Sigmoid colon (tissue), 7 donors: ENCODE data around the gene CD300A. TPM values are rescaled to one million over a fixed set of nuclear protein-coding genes. Genes with fewer than 3 reads are reported as not detected.

ENCODE experiments used
- DNase-seq: peaks from one replicate; pipeline ENCODE4 v3.0.0-alpha.2; 2019
- H3K27ac ChIP-seq, 4 donors: fragments of 200-600 bp; sonication (generic); one replicate each; pipeline ENCODE4 v1.5.1; 2016 to 2019; ENCODE audit warnings: mild to moderate bottlenecking in 1 of 4
- H3K27me3 ChIP-seq, 3 donors: fragments of 200-600 bp; sonication (generic); one replicate each; pipeline ENCODE4 v1.5.1; 2019; ENCODE audit warnings: mild to moderate bottlenecking in 1 of 3
- H3K36me3 ChIP-seq, 4 donors: fragments of 200-600 bp; sonication (generic); one replicate each; pipeline ENCODE4 v1.5.1; 2016 to 2019
- H3K4me1 ChIP-seq, 4 donors: fragments of 200-600 bp; sonication (generic); one replicate each; pipeline ENCODE4 v1.5.1; 2017 to 2019
- H3K4me3 ChIP-seq, 4 donors: fragments of 200-600 bp; sonication (generic); one replicate each; pipeline ENCODE4 v1.5.1; 2017 to 2019; ENCODE audit warnings: mild to moderate bottlenecking in 2 of 4, moderate library complexity in 1 of 4
- H3K9me3 ChIP-seq, 4 donors: fragments of 200-600 bp in 3 of 4; sonication (generic) in 3 of 4; one replicate each; pipeline versions ENCODE4 v1.5.1 to v1.6.1; 2013 to 2019
- EP300 ChIP-seq, 4 donors: sonication (generic); formaldehyde crosslinking; IDR thresholded peaks; one replicate each; pipeline ENCODE4 v1.6.1; 2017; ENCODE audit warnings: antibody characterized with exemption in 4 of 4
- POLR2A ChIP-seq, 2 donors: fragments of 450-650 bp; IDR thresholded peaks; one replicate each; pipeline ENCODE4 v1.6.1; 2016; ENCODE audit warnings: antibody characterized with exemption in 2 of 2, mild to moderate bottlenecking in 2 of 2, moderate library complexity in 2 of 2
- POLR2AphosphoS5 ChIP-seq, 4 donors: sonication (generic); formaldehyde crosslinking; IDR thresholded peaks; one replicate each; pipeline ENCODE4 v1.6.1; 2017; ENCODE audit warnings: antibody characterized with exemption in 4 of 4
- WGBS, 2 donors: extraction: QIAGEN DNeasy Blood & Tissue Kit; methylation state at CpG; one replicate each; pipeline ENCODE4 v1.1.7; 2013; 5-methylcytosine and 5-hydroxymethylcytosine counted together
- intact Hi-C: fragments of 100-400 bp; cut with DNase I; formaldehyde crosslinking; loops from one replicate; pipeline ENCODE4 v1.15.1; 2023
- polyA plus RNA-seq, 3 donors: library from polyadenylated mRNA; stranded (reverse); fragments of 200-250 nt; gene quantifications; one replicate each; pipeline ENCODE4 v1.2.3, GENCODE V29; 2013
- total RNA-seq, 4 donors: library from RNA; depleted of rRNA; stranded (reverse); fragments of >200 nt; gene quantifications; one replicate each; pipeline ENCODE4 v1.1.0, GENCODE V29; 2016
- TF ChIP-seq, protein P1 (sequence below), 4 experiments: fragments of 450-650 bp in 3 of 4; fragments of 200-600 bp in 1 of 4; IDR thresholded peaks; one replicate each; pipeline ENCODE4 v1.5.1; 2016 to 2019; ENCODE audit warnings: antibody characterized with exemption in 4 of 4, mild to moderate bottlenecking in 3 of 4, moderate library complexity in 2 of 4
- donor health status: healthy with polysubstance abuse.
- donor health status: Bipolar disorder and iron deficiency.
- donor health status: healthy.

Gene CD300A
- total and polyA plus RNA-seq, 7 donors = 2.9 to 33.5 (median 4.8) TPM

DNA sequence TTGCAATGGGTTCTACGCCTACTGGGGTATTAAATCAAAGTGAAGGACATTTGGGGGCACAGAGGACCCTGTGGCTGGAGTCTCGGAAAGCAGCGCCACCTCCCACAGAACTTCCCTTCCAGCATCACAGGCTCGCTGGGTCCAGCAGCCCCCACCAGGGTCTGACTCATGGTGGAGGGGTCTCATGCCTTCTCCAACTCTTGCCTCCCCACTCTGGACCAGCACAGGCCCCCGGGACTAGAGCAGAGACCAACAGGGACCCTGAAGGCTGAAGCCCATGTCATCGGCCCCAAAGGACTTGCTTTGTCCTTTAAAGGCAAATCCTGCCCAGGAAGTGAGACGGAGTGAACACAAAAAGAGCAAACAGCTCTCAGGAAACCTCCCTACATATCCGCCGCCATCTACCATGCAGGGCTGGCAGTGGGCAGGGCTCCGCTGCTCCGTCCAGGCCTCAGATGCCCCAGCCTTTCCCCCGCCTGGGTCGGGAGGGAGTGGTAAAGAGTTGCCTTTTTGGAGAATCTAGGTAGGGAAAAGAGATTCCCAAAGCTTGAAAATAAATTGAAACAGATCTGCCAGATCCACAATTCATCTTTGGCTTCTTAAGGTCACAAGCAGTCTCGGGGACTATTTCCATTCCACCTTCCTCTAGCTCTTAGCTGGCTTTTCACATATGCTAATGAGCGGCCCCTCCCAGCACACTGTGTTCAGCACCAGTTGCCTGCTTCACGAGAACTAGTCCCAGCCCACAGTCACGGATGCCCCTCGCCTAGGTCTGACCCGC lies 36.6 kb upstream of the CD300A start:
- DNase-seq = no peak
- intact Hi-C loops = loop anchor here (2.0 kb wide), 1 partner anchor 49 kb away; no protein-coding TSS in a partner anchor
- peaks cover 0 to 34% (median 23%) of the 10 kb centered on the region in 4 donors for H3K4me1 ChIP-seq
- TF ChIP-seq, protein P1, sequence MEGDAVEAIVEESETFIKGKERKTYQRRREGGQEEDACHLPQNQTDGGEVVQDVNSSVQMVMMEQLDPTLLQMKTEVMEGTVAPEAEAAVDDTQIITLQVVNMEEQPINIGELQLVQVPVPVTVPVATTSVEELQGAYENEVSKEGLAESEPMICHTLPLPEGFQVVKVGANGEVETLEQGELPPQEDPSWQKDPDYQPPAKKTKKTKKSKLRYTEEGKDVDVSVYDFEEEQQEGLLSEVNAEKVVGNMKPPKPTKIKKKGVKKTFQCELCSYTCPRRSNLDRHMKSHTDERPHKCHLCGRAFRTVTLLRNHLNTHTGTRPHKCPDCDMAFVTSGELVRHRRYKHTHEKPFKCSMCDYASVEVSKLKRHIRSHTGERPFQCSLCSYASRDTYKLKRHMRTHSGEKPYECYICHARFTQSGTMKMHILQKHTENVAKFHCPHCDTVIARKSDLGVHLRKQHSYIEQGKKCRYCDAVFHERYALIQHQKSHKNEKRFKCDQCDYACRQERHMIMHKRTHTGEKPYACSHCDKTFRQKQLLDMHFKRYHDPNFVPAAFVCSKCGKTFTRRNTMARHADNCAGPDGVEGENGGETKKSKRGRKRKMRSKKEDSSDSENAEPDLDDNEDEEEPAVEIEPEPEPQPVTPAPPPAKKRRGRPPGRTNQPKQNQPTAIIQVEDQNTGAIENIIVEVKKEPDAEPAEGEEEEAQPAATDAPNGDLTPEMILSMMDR (IDR thresholded peaks at IDR 0.05) = no peak
- no peak for TF ChIP-seq POLR2A (IDR thresholded peaks at IDR 0.05)
- TF ChIP-seq POLR2AphosphoS5 (IDR thresholded peaks at IDR 0.05) = no peak
- no peak for TF ChIP-seq EP300 (IDR thresholded peaks at IDR 0.05)
- H3K27me3 ChIP-seq = peaks cover 0 to 12% (median 0%) of the 10 kb centered on the region in 3 donors
- peak overlapping the region; percentile 46 to 74 (median 58) for H3K4me3 ChIP-seq
- WGBS, 2 donors = 60 to 75% methylated on average over 19 of the region's 19 CpGs
- H3K9me3 ChIP-seq = no peaks in the 10 kb centered on the region
- H3K27ac ChIP-seq = peak overlapping the region; percentile 79 to 87 (median 82)
- H3K36me3 ChIP-seq = no peaks in the 10 kb centered on the region

DNA sequence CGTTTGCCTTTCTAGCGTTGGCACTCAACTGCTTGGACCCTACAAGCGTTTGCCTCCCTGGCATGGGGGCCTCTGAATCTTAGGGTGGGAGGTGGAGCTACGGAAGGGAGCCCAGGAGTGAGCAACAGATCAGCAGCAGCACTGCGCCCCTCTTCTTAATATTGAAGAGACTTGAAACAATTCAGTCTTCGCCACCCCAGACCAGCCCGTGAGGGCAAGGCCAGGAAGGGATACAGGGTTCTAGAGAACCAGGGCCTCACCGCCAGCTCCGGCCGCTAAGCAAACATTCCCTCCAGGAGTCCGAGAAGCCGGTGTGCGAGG lies 36.1 kb upstream of the CD300A start:
- H3K9me3 ChIP-seq = no peaks in the 10 kb centered on the region
- H3K27me3 ChIP-seq = peaks cover 0 to 11% (median 0%) of the 10 kb centered on the region in 3 donors
- no peaks in the 10 kb centered on the region for H3K36me3 ChIP-seq
- peaks cover 0 to 34% (median 23%) of the 10 kb centered on the region in 4 donors for H3K4me1 ChIP-seq
- 4 to 22% methylated on average over 13 of the region's 13 CpGs for WGBS, 2 donors
- DNase-seq = no peak
- peak in 1 of 2 donors; percentile 57 for TF ChIP-seq POLR2A (IDR thresholded peaks at IDR 0.05)
- no peak for TF ChIP-seq POLR2AphosphoS5 (IDR thresholded peaks at IDR 0.05)
- peak overlapping the region; percentile 46 to 74 (median 58) for H3K4me3 ChIP-seq
- H3K27ac ChIP-seq = peak overlapping the region; percentile 79 to 87 (median 82)
- intact Hi-C loops = loop anchor here (2.0 kb wide), 1 partner anchor 50 kb away; no protein-coding TSS in a partner anchor

DNA sequence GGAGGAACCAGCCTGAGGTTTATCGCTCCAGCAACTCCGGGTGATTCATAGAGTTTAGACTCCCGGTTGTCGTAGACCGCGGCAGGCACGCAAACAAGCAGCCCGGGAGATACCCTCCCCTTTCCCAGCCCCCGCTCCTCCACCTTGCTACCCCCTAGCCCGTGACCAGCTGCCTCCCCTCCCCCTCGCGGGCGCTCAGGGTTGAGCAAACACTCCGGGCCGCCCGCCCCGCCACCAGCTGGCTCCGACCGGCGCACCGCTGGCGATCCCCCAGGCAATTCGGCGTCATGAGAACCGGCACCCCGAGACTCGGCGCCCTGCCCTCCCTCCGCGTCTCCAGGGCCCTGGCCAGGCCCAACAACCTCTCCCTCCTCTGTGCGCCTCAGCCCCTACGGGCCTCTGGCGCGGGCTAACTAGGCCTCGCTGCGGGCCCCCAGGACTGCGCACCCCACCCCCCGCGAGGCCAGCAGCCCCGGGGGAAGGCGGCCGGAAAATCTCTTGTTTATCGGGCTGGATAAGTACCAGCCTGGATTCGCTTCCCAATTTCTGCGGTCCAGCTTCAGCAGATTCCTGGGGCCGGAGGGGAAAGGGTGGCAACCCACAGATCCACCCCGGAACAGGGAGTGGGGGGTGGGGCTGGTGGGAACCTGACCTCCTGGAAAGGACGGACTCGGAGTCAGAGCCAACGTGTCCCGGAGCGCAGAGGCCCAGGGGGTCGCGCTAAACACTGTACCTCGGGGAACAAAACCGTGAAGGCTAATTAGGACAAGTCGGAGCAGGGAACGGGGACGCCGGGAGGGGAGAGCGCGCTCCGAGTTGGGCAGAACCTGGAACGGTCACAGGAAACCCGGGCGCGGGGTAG lies 35.5 kb upstream of the CD300A start:
- Histone ChIP-seq H3K27ac (peak overlapping the region; percentile 79 to 87 (median 82)), H3K4me3 (peak overlapping the region; percentile 46 to 74 (median 58)), H3K9me3 (no peaks in the 10 kb centered on the region), H3K36me3 (no peaks in the 10 kb centered on the region), H3K27me3 (peaks cover 0 to 11% (median 0%) of the 10 kb centered on the region in 3 donors), H3K4me1 (peaks cover 0 to 34% (median 23%) of the 10 kb centered on the region in 4 donors)
- TF ChIP-seq, protein P1 (IDR thresholded peaks at IDR 0.05) = no peak
- TF ChIP-seq POLR2A (IDR thresholded peaks at IDR 0.05) (peak; percentile 14 to 19), EP300 (IDR thresholded peaks at IDR 0.05) (peak in 3 of 4 donors; percentile 42 to 74 (median 51)), POLR2AphosphoS5 (IDR thresholded peaks at IDR 0.05) (peak; percentile 41 to 76 (median 74))
- peak; percentile 94 for DNase-seq
- WGBS, 2 donors = 1% methylated on average over 67 of the region's 67 CpGs
- intact Hi-C loops = loop anchor here (1.0 to 2.0 kb wide), 2 partner anchors 23 to 50 kb away; no protein-coding TSS in a partner anchor

DNA sequence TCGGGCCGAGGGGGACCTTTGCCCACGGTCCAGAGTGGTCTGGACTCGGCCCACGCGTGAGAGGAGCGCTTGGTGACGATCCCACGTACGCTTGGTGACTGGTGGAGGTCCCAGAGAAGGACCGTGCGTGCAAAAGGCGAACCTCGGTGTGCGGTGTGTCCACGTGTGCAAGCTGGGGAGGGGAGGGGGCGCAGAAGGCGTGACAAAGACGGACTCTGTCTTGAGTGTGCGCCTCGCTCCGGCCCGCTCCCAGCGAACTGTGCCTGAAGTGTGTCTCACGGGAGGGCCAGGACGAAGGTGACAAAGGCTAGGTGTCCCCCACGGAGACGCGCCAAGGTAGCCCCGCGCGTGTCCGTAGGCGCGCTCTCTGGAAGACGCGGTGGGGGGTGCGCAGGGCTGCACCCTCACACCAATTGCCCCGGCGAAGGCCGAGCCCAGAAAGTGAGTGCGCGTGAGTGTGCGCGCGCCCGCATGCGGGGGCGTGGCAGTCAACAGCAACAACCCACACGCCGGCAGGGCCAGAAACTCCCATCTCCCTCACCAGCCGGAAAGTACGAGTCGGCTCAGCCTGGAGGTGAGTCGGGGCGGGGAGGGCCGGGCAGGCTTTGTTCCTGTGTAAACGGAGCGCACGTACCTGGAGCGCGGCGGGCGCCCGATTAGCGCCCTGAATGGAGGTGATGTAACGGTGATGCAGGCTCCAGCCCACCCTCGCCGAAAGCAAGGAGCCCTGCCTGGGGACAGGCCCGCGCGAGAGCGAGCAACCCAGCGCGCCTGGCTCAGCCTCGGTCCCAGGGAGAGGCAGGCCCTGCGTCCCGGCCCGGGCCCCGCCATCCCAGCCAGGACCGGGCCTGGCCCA lies 34.6 kb upstream of the CD300A start, which contains the start of gene GPRC5C:
Gene GPRC5C (plus strand): TSS at position 521 of the 856 bp plus-strand sequence. CDS start 7,689 bp downstream, outside the sequence.
- intact Hi-C loops = loop anchor here (1.0 to 2.0 kb wide), 2 partner anchors 23 to 51 kb away; no protein-coding TSS in a partner anchor
- WGBS, 2 donors = 0 to 1% methylated on average over 81 of the region's 81 CpGs
- peak; percentile 80 for DNase-seq
- no peaks in the 10 kb centered on the region for H3K9me3 ChIP-seq
- peak within 1 kb of the TSS; percentile 79 to 87 (median 82) for H3K27ac ChIP-seq
- TF ChIP-seq POLR2AphosphoS5 (IDR thresholded peaks at IDR 0.05) (peak; percentile 16 to 68 (median 50)), POLR2A (IDR thresholded peaks at IDR 0.05) (peak in 1 of 2 donors; percentile 75), EP300 (IDR thresholded peaks at IDR 0.05) (no peak)
- TF ChIP-seq, protein P1 (IDR thresholded peaks at IDR 0.05) = no peak
- H3K4me1 ChIP-seq = peaks cover 0 to 34% (median 23%) of the 10 kb centered on the region in 4 donors
- peaks cover 0 to 11% (median 0%) of the 10 kb centered on the region in 3 donors for H3K27me3 ChIP-seq
- no peaks in the 10 kb centered on the region for H3K36me3 ChIP-seq
- H3K4me3 ChIP-seq = peak within 1 kb of the TSS; percentile 46 to 74 (median 58)
